Midbrain (tissue), 1 donor: ENCODE measurements around the gene SLC39A8.
"Not testable (repeated sequence)": the region's sequence is repeated elsewhere in the genome, so short reads cannot be mapped to it uniquely, and the experiment has no call there.

Source experiments
- DNase-seq: peaks from one replicate; lab custom pipeline; 2025; lab: John Stamatoyannopoulos, UW

SLC39A8 gene

DNA sequence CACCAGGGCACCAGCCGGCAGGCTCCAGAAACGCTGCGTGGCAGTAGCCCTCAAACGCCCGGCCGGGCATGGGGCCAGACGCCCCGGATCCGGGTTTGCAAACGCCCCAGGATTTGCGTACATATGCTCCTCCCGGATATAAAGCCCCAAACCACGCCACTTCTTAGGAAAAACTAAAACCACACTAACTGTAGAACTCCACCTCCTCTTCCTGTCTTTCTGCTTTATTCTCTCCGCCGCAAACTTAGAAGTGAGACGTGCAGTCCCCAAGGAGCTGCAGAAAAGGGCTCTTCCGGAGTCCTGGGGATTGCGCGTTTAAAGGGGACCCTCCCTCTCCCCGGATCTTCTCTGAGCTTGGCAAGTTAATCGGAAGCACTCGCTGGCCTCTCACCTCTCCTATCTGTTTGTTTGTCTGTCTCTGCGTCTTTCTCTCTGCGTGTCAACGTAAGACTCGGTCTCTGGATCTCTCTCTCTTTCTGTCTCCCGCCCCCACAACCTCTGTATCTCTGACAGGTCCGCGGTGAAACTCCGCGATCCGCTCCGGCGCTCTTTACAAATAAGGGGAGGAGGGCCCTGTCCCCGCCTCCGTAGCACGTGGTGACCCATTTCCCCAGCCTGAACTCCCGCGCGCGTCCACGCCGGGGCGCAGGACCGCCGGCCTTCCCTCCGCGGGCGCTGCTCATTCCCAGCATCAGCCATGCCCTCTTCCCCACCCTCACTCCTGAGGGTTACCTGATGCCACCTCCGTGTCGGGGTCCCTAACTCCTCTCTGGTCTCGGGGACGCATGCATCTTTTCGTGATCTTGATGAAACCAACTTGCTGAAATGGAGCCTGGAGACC lies at the start of gene SLC39A8:
SLC39A8 (minus strand) TSS at position 529 of the 841 bp plus-strand sequence. CDS start 820 bp downstream, outside the sequence.
- DNase-seq: peak; percentile 86

DNA sequence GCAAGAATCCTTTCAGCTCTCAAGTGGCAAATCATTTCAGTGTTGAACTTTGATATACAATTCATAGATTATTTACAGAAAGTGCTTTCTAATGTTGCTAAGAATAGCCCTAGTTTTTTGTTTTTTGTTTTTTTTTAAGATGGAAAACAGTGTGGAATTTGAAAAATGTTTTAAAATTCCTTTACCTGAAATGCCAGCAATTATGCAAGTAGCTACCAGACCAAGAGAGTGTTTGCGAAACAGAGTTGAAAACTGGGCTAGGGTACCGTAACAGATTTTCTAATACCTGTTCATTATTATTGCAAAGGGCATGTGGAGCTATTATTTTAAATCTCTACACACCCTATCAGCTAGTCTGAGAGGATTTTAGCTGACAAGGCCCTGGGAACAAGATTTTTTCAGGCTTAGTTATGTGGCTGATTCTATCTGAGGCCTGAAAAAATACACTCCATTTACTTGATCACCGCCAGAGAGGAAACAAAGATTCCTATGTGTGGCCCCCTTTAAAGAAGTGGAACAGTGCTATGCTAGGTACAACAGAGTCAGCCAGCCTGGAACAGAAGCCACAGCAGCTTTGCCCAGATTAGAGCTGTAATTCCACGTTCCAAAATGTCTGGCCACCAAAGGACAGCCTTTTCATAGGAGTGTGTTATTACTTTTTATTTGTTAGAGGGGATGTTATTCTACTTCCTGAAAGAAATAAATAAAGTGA lies 46.9 kb upstream of the SLC39A8 start:
- DNase-seq: no peak

DNA sequence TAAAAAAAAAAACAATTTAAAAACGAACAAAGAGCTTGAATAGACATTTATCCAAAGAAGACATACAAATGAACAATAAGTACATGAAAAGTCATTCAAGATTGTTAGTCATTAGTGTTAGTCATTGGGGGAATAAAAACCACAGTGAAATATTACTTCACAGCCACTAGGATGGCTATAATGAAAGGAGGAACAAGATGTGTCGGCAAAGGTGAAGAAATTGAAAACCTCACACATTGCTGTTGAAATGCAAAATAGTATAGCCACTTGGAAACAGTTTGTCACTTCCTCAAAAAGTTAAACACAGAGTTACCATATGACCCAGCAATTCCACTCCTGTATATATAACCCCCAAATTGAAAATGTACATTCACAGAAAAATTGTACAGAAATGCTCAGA lies 45.2 kb upstream of the SLC39A8 start:
- DNase-seq: no peak

DNA sequence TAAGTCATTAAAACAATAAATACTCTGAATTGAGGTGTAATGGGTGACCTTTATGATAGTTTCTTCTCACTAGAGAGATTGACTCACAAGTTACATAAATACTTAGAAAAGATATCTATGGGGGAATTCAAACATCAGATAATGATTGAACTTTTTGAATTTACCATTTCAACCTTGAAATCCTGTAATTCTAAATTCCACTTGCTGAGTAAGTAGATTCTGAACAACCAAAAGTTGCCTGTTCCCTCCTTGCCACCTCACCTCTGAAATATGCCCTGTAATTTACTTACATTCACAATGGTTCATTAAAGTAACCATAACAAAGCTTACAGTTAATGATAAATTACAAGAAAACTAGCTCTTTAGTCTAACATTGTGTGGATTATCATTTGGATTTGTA lies 43.3 kb upstream of the SLC39A8 start:
- DNase-seq: no peak

DNA sequence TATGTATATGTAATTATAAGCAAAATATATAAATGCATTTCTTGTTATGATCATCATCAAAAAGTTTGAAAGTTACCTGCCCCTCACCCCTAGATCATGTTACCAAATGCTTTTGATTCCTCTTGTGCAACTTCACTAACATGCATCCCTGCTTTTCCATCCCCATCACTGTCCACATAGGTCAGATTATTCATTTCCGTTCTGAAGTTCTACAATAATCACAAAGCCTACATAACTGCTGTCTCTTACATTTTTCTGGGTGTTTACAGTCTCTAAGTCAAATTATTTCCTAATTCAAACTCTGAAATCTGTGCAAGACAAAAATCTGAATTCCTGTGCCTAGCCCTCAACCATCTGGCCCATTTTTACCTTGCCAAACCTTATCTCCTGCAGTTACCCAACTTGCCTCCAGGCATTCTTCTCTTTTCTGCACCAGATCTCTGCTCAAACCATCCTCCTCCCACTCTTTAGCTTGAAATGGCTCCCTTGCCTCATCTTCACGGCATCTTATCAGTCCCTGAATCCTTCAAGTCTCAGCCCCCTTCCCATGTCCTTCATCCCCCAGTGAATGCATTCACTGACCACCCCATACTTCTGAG lies 42.4 kb upstream of the SLC39A8 start:
- DNase-seq: no peak

DNA sequence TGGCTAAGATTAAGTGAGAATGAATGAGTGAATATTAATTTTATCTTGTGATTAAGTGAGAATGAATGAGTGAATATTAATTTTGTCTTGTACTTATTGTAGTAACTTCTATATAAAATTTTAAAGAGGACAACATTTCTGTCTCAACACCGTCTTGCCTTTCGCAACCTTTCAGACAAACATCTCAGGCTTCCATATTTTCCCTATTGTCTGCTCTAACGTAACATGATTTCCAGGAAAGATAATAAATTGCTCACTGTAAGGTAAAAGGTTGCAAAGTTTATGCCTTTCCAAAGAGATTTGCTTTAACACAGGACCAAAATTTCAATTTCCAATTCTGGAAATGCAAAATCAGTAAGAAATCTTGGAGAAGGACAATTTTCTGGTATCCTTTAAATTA lies 41.7 kb upstream of the SLC39A8 start:
- no peak for DNase-seq

DNA sequence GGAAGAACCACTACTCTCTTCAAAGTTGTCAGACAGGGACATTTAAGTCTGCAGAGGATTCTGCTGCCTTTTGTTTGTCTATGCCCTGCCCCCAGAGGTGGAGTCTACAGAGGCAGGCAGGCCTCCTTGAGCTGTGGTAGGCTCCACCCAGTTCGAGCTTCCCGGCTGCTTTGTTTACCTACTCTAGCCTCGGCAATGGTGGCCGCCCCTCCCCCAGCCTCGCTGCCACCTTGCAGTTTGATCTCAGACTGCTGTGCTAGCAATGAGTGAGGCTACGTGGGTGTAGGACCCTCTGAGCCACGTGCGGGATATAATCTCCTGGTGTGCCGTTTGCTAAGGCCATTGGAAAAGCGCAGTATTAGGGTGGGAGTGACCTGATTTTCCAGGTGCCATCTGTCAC lies 35.0 kb upstream of the SLC39A8 start:
- not testable (repeated sequence) for DNase-seq

DNA sequence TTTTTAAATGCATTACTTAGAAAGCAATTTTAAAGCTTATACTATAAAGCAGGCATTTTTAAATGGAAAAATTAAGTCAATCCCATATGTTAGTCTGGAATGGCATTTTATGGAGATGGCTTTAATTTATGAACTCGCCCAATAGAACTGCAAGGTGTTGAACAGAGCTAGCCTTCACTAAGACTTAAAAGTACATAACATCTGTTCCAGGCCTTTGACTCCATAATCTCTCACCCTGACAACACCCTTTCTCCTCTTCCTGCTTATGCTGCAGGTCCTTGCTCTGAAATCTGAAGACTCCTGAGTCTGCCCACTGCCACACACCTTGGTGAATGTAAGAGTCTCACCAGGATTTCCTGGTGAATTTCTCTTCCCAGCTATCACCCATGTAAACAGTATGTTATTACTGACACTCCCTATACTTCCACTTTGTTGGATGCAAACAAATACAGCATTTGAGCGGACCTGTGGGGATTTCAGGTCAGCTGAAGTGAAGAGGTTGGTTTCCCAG lies 17.7 kb upstream of the SLC39A8 start:
- no peak for DNase-seq

DNA sequence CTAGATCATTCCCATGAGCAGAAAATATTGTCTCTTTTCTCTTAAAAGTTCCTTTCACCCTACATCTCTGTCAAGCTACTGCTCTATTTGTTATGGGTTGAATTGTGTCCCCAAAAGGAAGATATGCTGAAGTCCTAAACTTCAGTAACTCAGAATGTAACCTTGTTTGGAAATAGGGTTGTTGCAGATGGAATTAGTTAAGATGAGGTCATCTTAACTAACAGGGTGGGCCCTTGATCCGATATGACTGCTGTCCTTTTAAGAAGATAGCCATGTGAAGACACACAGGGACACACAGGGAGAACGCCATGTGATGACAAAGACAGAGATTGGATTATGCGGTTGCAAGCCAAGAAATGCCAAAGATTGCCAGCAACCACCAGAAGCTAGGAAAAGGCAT lies 12.8 kb upstream of the SLC39A8 start:
- no peak for DNase-seq

DNA sequence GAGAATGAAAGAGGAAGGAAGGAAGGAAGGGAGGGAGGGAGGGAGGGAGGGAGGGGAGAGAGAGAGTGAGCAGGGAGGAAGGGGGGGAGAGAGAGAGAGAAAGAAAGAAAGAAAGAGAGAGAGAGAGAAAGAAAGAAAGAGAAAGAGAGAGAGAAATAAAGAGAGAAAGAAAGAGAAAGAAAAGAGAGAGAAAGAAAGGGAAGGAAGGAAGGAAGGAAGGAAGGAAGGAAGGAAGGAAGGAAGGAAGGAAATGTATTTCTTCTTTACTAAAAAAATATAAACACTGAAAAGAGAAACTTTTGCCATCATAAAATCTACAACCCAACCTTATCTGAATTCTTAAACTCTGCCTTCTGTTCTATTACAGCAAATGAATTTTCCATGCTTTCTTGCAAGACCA lies 12.4 kb upstream of the SLC39A8 start:
- DNase-seq: not testable (repeated sequence)

DNA sequence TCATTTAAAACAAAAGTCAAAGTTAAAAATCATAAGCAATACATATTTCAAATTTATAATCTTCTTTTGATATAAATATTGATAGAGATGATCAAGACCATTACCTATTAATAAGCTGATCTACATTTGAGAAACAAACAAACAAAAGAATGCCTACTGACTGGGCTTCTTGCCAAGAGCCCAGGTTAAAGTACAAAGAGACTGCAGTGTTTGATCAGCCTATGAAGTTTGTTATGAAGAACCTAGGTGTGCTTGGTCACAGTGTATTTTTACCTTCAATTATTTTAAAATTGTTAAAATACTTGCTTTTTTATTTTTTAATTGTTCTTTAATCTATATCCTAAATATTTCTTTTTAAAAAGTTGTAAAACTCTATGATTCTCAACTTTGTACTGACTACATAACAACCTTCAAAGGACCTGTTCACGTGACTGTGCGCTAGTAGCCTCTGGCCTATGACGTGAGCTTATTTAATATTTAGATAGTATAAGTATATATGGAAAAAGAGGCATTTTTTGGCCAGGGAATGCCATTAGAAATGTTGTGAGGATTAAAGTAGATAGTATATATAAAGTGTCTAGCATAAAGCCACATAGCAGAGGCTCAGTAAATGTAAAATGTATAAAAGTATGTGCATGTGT lies 11.4 kb upstream of the SLC39A8 start:
- no peak for DNase-seq

DNA sequence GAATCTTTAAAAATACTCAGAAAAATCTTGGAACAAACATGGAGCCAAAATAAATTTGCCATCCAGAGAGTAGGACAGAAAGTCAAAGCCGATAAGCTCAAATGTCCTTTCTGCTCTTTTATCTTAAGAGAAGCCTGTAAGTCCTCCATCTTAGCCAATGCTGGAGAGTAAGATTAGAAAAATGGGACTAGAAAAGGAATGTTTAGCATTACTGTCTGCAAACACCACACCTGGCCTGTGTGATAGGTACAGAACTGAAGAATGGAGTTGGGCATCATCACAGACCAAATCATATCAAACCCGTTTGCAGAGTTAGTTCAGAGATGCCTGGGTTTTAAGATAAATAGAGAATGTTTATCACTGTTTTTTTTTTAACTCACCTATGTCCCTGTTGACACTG lies 10.5 kb upstream of the SLC39A8 start:
- DNase-seq: no peak

DNA sequence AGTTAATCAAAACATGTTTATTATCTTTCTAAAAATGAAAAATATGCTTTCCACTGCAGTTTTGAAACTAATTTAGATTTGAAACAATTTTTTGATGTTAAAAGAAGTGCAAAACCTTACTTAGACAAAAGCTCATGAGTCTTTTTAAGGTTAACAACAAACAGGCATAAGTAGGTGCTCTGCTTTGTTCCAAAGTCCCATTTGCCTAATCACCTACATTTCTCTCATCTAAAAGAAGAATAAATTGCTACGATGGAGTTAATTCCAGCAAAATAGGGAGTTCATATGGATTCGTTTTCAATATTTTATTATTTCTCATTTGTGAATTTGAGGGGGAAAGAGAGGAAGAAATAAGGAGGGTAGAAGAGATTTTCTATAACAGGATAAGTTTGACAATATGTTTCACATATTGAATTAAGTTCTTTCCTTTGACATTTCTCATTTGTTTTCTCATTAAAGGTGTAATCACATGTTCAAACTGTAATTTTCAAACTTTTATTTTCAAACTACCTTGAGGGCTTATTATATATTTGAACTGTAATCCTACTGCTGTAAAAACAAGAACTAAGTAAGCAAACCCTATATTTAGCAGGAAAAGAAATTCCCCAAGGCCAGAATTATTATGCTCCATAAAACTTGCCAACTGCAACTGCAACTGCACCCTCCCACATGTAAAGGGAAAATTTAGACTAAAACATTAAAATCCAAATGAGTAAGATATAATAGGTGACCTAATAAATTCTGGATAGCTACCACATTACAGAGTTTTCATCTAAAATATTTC lies 9.6 kb upstream of the SLC39A8 start:
- DNase-seq: no peak

DNA sequence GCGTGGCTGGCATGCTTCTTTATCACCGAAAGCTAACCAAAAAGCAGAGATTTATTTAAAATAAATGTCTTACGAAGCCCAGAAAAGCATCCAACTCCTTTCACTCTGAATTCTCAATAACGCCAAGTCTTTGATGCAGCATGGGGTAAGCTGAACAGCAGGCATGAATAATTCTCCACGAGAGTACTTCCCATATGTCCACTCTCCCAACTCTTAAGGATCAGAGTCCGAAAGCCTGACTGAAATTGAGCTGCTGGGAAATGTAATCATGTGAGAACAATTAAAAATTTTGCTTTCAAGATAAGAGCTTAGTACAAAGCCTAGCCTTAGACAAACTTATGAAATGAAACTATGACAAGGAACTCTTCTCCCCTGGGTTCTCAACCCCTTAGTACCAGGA lies 7.5 kb upstream of the SLC39A8 start:
- no peak for DNase-seq

DNA sequence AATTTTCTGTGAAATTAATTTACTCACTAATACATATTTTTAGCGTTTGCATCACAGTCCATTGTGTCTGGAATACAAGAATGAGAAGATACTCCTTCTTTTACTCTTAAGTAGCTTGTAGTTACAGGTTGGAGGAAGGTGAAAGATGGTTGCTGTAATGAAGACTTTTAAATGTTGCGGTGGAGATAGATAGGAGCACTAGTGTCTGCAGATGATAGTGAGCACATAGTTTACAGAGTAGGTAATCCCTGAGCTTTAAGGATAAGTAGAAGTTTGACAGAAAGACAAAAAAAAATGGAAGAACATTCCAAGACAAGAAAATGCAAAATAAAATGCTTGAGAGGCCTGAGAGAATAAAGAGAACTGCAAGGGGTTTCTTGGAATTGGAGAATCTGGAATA lies 5.4 kb upstream of the SLC39A8 start:
- no peak for DNase-seq

DNA sequence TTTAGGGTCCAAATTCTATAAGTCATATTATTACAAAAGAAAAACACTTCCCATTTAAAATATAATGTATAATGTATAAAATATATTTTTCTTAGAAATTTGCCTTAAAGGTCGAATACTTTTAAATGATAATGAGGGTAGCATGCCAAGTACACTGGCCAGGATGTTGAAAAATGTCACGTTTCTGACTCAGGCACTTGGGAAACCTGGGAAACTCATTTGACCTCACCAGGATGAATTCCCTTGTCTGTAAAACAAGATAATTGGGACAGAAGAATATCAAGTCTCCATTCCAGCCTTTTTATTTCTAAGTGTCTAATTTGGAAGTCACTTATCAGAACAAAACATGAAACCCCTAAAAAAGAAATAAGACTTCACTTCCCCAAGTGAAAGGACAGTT lies 3.4 kb upstream of the SLC39A8 start:
- DNase-seq: no peak

DNA sequence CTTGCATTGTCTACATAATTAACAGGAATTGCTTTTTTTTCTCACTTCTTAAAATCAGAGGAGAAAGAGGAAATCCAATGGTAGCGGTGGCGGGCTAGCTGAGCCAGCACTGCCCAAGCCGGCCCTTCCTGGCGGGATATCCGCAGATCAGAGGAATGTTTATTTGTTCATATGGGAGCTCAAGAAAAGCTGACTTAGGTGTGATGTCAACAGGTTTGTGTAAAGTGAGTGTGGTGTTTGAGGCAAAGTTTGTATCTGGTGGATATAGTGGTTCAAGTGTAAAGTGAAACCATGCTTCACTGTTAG lies 466 bp upstream of the SLC39A8 start:
- no peak for DNase-seq

DNA sequence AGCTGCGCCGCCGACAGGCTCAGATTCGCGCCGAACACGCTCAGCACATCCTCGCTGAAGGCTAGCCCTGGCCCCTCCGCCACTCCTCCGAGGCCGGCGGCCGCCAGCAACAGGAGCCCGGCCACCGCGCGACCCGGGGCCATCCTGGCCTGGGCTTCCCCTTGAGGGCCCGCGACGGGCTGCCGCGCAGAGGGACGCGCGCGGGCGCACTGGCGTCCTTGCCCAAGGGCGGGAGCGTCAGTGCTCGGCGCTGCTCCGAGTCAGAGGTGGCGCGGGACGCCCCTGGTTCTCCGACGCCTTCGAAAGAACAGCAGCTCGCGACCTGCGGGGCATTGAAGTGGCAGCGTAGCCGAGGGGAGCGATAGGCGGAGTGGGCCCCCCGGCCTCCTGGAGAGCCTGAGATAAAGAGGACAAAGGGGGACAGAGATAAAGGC lies 745 bp downstream of the SLC39A8 start:
- peak; percentile 49 for DNase-seq

DNA sequence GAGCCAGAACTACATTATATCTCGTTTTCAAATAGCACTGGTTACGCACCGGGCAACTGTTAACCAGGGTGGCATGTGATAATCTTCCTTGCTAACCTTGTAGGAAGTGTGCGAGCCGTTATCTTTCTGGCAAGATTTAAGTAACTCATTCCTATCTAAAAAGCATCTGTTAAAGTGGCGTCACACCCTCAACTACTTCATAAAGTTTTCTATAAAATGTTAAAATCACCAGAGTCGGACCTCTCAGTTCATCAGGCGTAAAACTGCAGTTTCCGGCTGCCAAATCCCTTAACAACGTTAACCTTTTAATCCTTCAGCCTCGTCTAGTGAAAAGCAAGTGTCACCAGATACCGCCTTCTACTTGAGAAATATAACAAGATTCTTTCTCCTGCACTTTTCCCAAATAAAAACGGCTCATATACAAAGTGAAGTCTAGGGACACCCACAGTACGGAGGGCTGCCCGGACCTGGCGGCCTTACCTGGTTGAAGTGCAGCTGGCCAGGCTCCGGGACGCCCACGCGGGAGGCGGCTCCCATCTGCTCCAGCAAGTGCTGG lies 1.2 kb downstream of the SLC39A8 start:
- DNase-seq: no peak

DNA sequence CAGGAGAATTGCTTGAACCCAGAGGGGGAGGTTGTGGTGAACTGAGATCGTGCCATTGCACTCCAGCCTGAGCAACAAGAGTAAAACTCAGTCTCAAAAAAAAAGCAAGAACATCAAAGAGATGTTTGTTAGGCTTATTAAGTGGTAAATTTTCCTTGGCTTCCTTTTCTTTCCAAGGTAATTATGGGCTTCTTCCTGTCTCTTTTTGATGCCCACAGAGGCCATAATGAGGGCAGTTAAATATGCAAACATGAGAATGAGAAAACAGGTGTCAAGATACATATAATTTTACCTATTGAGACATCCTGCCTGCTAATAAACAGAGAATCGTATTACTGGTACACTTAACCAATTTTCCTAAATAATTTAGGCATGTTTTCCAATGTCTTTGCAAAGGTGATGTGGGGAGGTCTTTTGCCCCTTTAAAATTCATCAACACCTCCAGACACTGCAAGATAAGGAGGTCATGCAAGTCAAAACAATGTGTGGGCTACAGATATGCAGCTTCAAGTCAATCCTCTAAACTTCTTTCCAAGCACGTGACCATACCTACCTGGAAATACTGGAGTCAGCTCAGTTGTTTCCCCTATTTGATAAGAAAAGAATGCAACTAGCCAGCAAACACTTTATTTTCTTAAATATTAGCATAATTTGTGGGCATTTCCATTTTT lies 2.7 kb downstream of the SLC39A8 start:
- no peak for DNase-seq

DNA sequence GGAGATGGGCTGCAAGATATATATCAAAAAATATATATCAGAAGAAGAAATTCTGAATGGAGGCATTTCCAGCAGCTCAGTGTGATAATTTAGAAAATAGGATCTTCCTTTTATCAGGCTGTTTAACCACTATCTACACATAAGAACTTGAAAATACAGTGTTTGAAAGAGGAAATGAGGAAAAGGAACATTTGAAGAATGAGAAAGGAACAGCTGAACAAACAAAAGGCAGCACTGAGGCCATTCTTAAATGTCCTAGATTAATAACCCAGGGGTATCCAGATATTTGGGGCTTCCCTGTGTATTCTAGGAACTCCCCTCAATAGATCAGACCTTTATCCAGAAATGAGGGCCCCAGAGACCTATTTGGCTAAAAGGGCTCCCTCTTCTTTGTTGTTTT lies 4.1 kb downstream of the SLC39A8 start:
- no peak for DNase-seq
